ENCODE data around the gene NEXN. TPM values are rescaled to one million over a fixed set of nuclear protein-coding genes. Genes with fewer than 3 reads are reported as not detected.

Gene NEXN
- total RNA-seq, 2 experiments from 2014 or later = 0.51 to 0.57 TPM

DNA sequence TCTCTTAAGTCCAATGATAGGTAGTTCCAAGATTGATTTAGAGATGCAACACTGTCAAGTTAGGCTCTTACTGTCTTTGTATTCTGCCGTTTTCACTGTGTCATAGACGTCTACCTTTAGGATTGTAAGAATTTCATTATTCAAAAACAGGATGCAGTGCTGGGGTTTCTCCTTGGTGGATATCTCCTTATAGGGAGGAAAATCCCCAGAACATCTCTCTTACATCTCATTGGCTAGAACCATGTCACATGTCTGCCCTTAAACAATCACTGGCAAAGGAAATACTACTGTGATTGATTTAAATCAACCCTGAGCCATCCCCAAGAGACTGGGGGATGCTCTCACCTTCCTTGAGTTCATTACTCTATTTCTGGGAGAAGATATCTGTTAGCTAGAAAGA is 101.3 kb downstream of the NEXN start:
- POLR2A ChIA-PET = interaction anchor here (2.1 to 3.4 kb wide), 3 partner anchors 9 to 15 kb away, joined by 8 to 18 read pairs (median 9); partner anchors contain the start of genes DNAJB4 and FUBP1
- Mint-ChIP-seq H3K4me3 (no peak overlapping the region), H3K36me3 (peaks cover 8% of the 10 kb centered on the region), H3K27me3 (no peaks in the 10 kb centered on the region), H3K4me1 (ENCODE audit: low read depth) (peaks cover 37% of the 10 kb centered on the region), H3K9me3 (no peaks in the 10 kb centered on the region), H3K27ac (no peak overlapping the region)
- intact Hi-C loops (cut with micrococcal nuclease) = no loop called here
- DNase-seq = no peak
- CTCF ChIA-PET = no interaction called here

- H3K9me3 Mint-ChIP-seq = no peaks in the 10 kb centered on the region
- no peaks in the 10 kb centered on the region for H3K27me3 Mint-ChIP-seq
- H3K4me1 Mint-ChIP-seq (ENCODE audit: low read depth) = peaks cover 37% of the 10 kb centered on the region
- intact Hi-C loops (cut with micrococcal nuclease) = loop anchor here (1.0 kb wide), 1 partner anchor 14 kb away; the partner anchor contains the start of gene DNAJB4
- no peak overlapping the region for H3K4me3 Mint-ChIP-seq
- H3K27ac Mint-ChIP-seq = no peak overlapping the region
- H3K36me3 Mint-ChIP-seq = peaks cover 8% of the 10 kb centered on the region
- no peak for DNase-seq
- CTCF ChIA-PET = interaction anchor here (1.0 kb wide), 1 partner anchor 317 kb away, joined by 3 read pairs; no protein-coding TSS in a partner anchor
- POLR2A ChIA-PET = interaction anchor here (2.1 to 3.4 kb wide), 3 partner anchors 10 to 14 kb away, joined by 8 to 18 read pairs (median 9); partner anchors contain the start of genes DNAJB4 and FUBP1
These were observed 102.3 kb downstream of the NEXN start for GRCh38 chr1:77990629-77991204.

- Mint-ChIP-seq H3K36me3 (peaks cover 8% of the 10 kb centered on the region), H3K9me3 (no peaks in the 10 kb centered on the region), H3K27ac (no peak overlapping the region), H3K4me3 (no peak overlapping the region), H3K4me1 (ENCODE audit: low read depth) (peaks cover 28% of the 10 kb centered on the region), H3K27me3 (no peaks in the 10 kb centered on the region)
- POLR2A ChIA-PET = interaction anchor here (2.1 to 3.4 kb wide), 3 partner anchors 11 to 14 kb away, joined by 8 to 18 read pairs (median 9); partner anchors contain the start of genes DNAJB4 and FUBP1
- CTCF ChIA-PET = interaction anchor here (0.9 kb wide), 1 partner anchor 13 kb away, joined by 3 read pairs; no protein-coding TSS in a partner anchor
- intact Hi-C loops (cut with micrococcal nuclease) = loop anchor here (1.0 kb wide), 1 partner anchor 13 kb away; the partner anchor contains the start of gene DNAJB4
- no peak for DNase-seq
These were observed 103.2 kb downstream of the NEXN start for GRCh38 chr1:77991638-77992037.

Other genes starting within 250 kb of the NEXN start
- gene ZZZ3, start 206.0 kb upstream of the NEXN start, total RNA-seq = 10 to 100 TPM; 29.8 to 34.3 TPM
- gene USP33, start 128.8 kb upstream of the NEXN start, total RNA-seq = 10 to 100 TPM; 37.7 to 41.0 TPM
- gene MIGA1, start 109.0 kb upstream of the NEXN start, total RNA-seq = 1 to 10 TPM; 9.1 to 9.9 TPM
- 100 to 1,000 TPM; 204 to 220 TPM for gene FUBP1, start 90.4 kb downstream of the NEXN start, total RNA-seq
- 10 to 100 TPM in 1 of 2 experiments, 1 to 10 TPM in 1; 9.1 to 10.8 TPM for gene DNAJB4, start 116.3 kb downstream of the NEXN start, total RNA-seq
- under 1 TPM in 1 of 2 experiments, not detected in 1; 0.17 TPM for gene GIPC2, start 157.3 kb downstream of the NEXN start, total RNA-seq

All from activated CD4-positive, alpha-beta memory T cell treated with anti-CD3 and anti-CD28 coated beads for 36 hours (primary cell).